SU-DHL-6 (cell line): ENCODE results near the gene CPAMD8.
"Not testable (repeated sequence)": the region's sequence is repeated elsewhere in the genome, so short reads cannot be mapped to it uniquely, and the experiment has no call there.

Experiments
- H2AFZ ChIP-seq: fragments of 200-600 bp; sonication (generic); 2 replicates; pipeline ENCODE4 v1.6.1; 2014; ENCODE audit warnings: low read depth, mild to moderate bottlenecking, moderate library complexity, mixed read lengths, antibody characterized with exemption, low read length; ENCODE audit not compliant: severe bottlenecking
- H3F3A ChIP-seq: fragments of 200-600 bp; shearing (Covaris generic); 2 replicates; pipeline ENCODE4 v1.6.0; 2016; ENCODE audit warnings: antibody characterized with exemption, mild to moderate bottlenecking; ENCODE audit not compliant: insufficient read depth
- H3K27ac ChIP-seq: fragments of 200-600 bp; sonication (generic); 2 replicates; pipeline ENCODE4 v1.5.1; 2016; ENCODE audit warnings: low read depth, mild to moderate bottlenecking, low read length, moderate library complexity, mixed read lengths
- H3K27me3 ChIP-seq: fragments of 200-600 bp; sonication (generic), shearing (Covaris generic); 2 replicates; pipeline ENCODE4 v1.6.0; 2014; ENCODE audit warnings: mild to moderate bottlenecking, low read length
- H3K36me3 ChIP-seq: fragments of 200-600 bp; sonication (generic); 2 replicates; pipeline ENCODE4 v1.6.1; 2014; ENCODE audit warnings: mild to moderate bottlenecking, low read length, mixed read lengths
- H3K4me2 ChIP-seq: fragments of 300-600, 200-600 bp; shearing (Covaris generic), sonication (generic); 2 replicates; pipeline ENCODE4 v1.6.0; 2014; ENCODE audit warnings: low read length, low read depth, mild to moderate bottlenecking; ENCODE audit not compliant: poor library complexity, severe bottlenecking
- H3K4me3 ChIP-seq: fragments of 200-600 bp; sonication (generic); 2 replicates; pipeline ENCODE4 v1.5.1; 2014; ENCODE audit warnings: antibody characterized with exemption, low read length, mild to moderate bottlenecking, mixed read lengths; ENCODE audit not compliant: insufficient read depth, poor library complexity, severe bottlenecking
- H3K79me2 ChIP-seq: fragments of 200-600 bp; sonication (generic); 2 replicates; pipeline ENCODE4 v1.6.1; 2014; ENCODE audit warnings: mild to moderate bottlenecking, low read length, moderate library complexity; ENCODE audit not compliant: insufficient read depth
- H3K9ac ChIP-seq: fragments of 200-600 bp; sonication (generic); 2 replicates; pipeline ENCODE4 v1.7.0; 2014; ENCODE audit warnings: mild to moderate bottlenecking, low read length
- H3K9me2 ChIP-seq: fragments of 200-600 bp; sonication (generic); replicated peaks from 2 replicates; pipeline ENCODE4 v1.6.1; 2014; ENCODE audit warnings: low read length; ENCODE audit not compliant: insufficient read depth
- H3K9me3 ChIP-seq: fragments of 200-600 bp; sonication (generic); 2 replicates; pipeline ENCODE4 v1.6.1; 2014; ENCODE audit warnings: low read length, mixed read lengths; ENCODE audit not compliant: insufficient read depth
- H4K20me1 ChIP-seq: fragments of 200-600 bp; sonication (generic); 2 replicates; pipeline ENCODE4 v1.6.1; 2014; ENCODE audit warnings: low read depth, mild to moderate bottlenecking, antibody characterized with exemption, low read length, moderate library complexity, mixed read lengths
- EZH2phosphoT487 ChIP-seq: fragments of 200-600 bp; sonication (generic), shearing (Covaris generic); conservative IDR thresholded peaks from 2 replicates; pipeline ENCODE4 v1.6.1; 2018; ENCODE audit warnings: mild to moderate bottlenecking, antibody characterized with exemption, low read length, moderate library complexity, mixed read lengths
- TF ChIP-seq, protein P1 (sequence below): fragments of 200-600 bp; sonication (generic); IDR thresholded peaks from one replicate; pipeline ENCODE4 v1.5.1; 2017; ENCODE audit warnings: antibody characterized with exemption, mild to moderate bottlenecking, low read length, moderate library complexity; ENCODE audit not compliant: insufficient read depth, poor library complexity, severe bottlenecking

Gene CPAMD8

DNA sequence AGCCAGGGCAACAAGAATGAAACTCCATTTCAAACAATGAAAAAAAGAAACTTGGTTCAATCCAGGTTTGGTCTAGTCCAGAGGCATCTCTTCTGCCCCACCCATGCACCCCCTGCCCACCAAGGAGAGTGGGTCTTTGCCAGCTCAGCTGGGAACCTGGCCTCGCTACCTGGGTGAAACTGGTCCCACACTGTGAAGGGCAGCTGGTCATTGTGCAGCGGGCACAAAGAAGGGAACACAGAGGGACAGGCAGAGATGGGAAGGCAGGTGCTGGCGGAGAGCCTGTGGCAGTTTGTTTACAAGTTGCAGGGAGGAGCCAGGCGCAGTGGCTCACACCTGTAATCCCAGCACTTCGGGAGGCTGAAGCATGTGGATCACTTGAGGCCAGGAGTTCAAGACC, 50.2 kb downstream of the CPAMD8 start:
- H3K9me2 ChIP-seq: no peaks in the 10 kb centered on the region
- H3K27ac ChIP-seq: no peak overlapping the region
- H4K20me1 ChIP-seq: no peaks in the 10 kb centered on the region
- TF ChIP-seq, protein P1, sequence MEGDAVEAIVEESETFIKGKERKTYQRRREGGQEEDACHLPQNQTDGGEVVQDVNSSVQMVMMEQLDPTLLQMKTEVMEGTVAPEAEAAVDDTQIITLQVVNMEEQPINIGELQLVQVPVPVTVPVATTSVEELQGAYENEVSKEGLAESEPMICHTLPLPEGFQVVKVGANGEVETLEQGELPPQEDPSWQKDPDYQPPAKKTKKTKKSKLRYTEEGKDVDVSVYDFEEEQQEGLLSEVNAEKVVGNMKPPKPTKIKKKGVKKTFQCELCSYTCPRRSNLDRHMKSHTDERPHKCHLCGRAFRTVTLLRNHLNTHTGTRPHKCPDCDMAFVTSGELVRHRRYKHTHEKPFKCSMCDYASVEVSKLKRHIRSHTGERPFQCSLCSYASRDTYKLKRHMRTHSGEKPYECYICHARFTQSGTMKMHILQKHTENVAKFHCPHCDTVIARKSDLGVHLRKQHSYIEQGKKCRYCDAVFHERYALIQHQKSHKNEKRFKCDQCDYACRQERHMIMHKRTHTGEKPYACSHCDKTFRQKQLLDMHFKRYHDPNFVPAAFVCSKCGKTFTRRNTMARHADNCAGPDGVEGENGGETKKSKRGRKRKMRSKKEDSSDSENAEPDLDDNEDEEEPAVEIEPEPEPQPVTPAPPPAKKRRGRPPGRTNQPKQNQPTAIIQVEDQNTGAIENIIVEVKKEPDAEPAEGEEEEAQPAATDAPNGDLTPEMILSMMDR: no peak
- no peak for TF ChIP-seq EZH2phosphoT487
- H3K9ac ChIP-seq: no peak overlapping the region
- no peaks in the 10 kb centered on the region for H3K27me3 ChIP-seq
- no peaks in the 10 kb centered on the region for H3K79me2 ChIP-seq
- H3F3A ChIP-seq: no peaks in the 10 kb centered on the region
- H3K36me3 ChIP-seq: no peaks in the 10 kb centered on the region
- H3K4me3 ChIP-seq: no peak overlapping the region
- H3K9me3 ChIP-seq: no peaks in the 10 kb centered on the region
- H2AFZ ChIP-seq: no peak overlapping the region
- H3K4me2 ChIP-seq: no peak overlapping the region

DNA sequence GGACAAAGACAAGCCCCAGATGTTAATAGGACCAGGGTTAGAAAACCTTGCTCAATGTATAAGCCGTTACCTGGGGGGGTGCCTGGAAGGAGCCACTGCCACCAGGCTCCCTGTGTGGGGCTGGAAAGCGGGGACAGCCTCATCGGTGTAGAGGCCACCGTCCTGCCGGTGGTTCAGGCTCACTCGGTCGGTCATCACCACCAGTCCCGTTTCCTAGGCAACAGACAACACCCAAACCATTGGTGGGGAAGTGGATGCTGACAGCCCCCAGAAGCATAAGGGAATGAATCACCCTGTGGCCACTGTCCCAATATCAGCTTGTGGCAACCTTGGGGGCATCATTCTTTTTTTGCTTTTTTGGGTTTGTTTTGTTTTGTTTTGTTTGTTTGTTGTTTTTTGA, 55.8 kb downstream of the CPAMD8 start:
- Histone ChIP-seq H3K36me3 (no peaks in the 10 kb centered on the region), H3K79me2 (no peaks in the 10 kb centered on the region), H2AFZ (no peak overlapping the region), H3K4me3 (no peak overlapping the region), H3K27ac (no peak overlapping the region), H3F3A (no peaks in the 10 kb centered on the region), H3K9me3 (no peaks in the 10 kb centered on the region), H3K27me3 (no peaks in the 10 kb centered on the region), H3K9me2 (no peaks in the 10 kb centered on the region), H4K20me1 (no peaks in the 10 kb centered on the region), H3K4me2 (no peak overlapping the region), H3K9ac (no peak overlapping the region)
- TF ChIP-seq, protein P1: no peak
- TF ChIP-seq EZH2phosphoT487: no peak

DNA sequence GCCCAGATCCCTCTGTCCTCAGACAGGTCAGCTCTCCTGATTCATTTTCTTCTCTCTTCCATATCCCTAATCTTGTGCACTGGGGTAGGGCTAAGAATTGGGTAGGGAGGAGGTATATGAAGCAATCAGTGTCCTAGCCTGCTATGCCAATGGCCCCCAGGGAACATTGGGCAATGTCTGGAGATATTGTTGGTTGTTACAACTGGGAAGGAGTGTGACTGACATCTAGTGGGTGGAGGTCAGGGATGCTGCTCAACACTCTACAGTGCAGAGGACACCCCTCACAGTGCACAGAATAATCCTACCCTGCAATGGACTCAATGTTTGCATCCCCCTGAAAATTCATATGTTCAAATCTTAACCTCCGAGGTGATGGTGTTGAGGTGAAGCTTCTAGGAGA, 57.5 kb downstream of the CPAMD8 start:
- no peak overlapping the region for H2AFZ ChIP-seq
- no peaks in the 10 kb centered on the region for H3K9me3 ChIP-seq
- H3K9me2 ChIP-seq: no peaks in the 10 kb centered on the region
- no peaks in the 10 kb centered on the region for H3K27me3 ChIP-seq
- TF ChIP-seq, protein P1: peak; percentile 33
- TF ChIP-seq EZH2phosphoT487: no peak
- no peaks in the 10 kb centered on the region for H3K36me3 ChIP-seq
- no peak overlapping the region for H3K27ac ChIP-seq
- no peaks in the 10 kb centered on the region for H3F3A ChIP-seq
- no peaks in the 10 kb centered on the region for H4K20me1 ChIP-seq
- no peak overlapping the region for H3K4me3 ChIP-seq
- no peak overlapping the region for H3K9ac ChIP-seq
- H3K4me2 ChIP-seq: no peak overlapping the region
- no peaks in the 10 kb centered on the region for H3K79me2 ChIP-seq

- not testable (repeated sequence) for H3K9ac ChIP-seq, H3K36me3 ChIP-seq, H3K4me2 ChIP-seq, H3K9me3 ChIP-seq, H2AFZ ChIP-seq, H3K4me3 ChIP-seq, H3K27me3 ChIP-seq, H3K79me2 ChIP-seq, H4K20me1 ChIP-seq, H3K27ac ChIP-seq, H3F3A ChIP-seq, H3K9me2 ChIP-seq
Observed at GRCh38 chr19:16960996-16961822, 65.4 kb downstream of the CPAMD8 start.

DNA sequence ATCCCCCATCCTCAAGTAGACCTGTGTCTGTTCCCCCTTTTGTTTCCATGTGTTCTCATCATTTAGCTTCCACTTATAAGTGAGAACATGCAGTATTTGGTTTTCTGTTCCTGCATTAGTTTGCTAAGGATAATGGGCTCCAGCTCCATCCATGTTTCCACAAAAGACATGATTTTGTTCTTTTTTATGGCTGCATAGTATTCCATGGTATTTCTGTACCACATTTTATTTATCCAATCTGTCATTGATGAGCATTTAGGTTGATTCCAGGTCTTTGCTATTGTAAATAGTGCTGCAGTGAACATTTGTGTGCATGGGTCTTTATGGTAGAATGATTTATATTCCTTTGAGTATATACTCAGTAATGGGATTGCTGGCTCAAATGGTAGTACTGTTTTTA, 68.3 kb downstream of the CPAMD8 start:
- peak overlapping the region; percentile 50 for H3K27ac ChIP-seq
- H3K4me3 ChIP-seq, H3K36me3 ChIP-seq, H2AFZ ChIP-seq, H4K20me1 ChIP-seq, H3K9me2 ChIP-seq, H3K27me3 ChIP-seq, H3F3A ChIP-seq, H3K9ac ChIP-seq, H3K79me2 ChIP-seq, H3K9me3 ChIP-seq: not testable (repeated sequence)
- H3K4me2 ChIP-seq: peak overlapping the region; percentile 17
